Measurements from ENCODE around the gene PKNOX2. TPM values are rescaled to one million over a fixed set of nuclear protein-coding genes. Genes with fewer than 3 reads are reported as not detected.

PKNOX2 gene
- total and polyA plus RNA-seq, 2 of the 4 experiments (the other 2 are of a cell fraction), result 0.72 to 2.3 TPM

GRCh38 chr11:125224391-125225021 is 60.0 kb downstream of the PKNOX2 start:
- dilution Hi-C loops (cut with HindIII; ENCODE audit: low sequenced_read_pairs, unreplicated experiment) (no loop called here), intact Hi-C loops (cut with micrococcal nuclease) (loop anchor here (1.0 to 5.0 kb wide), 3 partner anchors 123 to 262 kb away; no protein-coding TSS in a partner anchor), in situ Hi-C loops (cut with MboI; ENCODE audit: low sequenced_read_pairs) (no loop called here)
- Histone ChIP-seq H4K20me1 (ENCODE audit: insufficient read depth, low read length) (no peaks in the 10 kb centered on the region; the same call in 1 of the 2 replicates), H3K79me1 (ENCODE audit: low read depth in 1 of 2, low read length in 2 of 2) (no peaks in the 10 kb centered on the region), H3K9me3 (ENCODE audit: control insufficient read depth, insufficient read depth, low read length) (no peaks in the 10 kb centered on the region), H3K4me1 (ENCODE audit: control insufficient read depth, insufficient read depth, low read length) (no peaks in the 10 kb centered on the region), H3K36me3 (ENCODE audit: control insufficient read depth, insufficient read depth, low read length) (no peaks in the 10 kb centered on the region), H3K23ac (ENCODE audit: low read depth, low read length) (no peak overlapping the region), H4K8ac (ENCODE audit: low read depth in 2 of 2, low read length in 2 of 2) (no peak overlapping the region), H4K5ac (ENCODE audit: low read depth, low read length) (no peak overlapping the region), H2BK5ac (ENCODE audit: low read depth, low read length, poor library complexity, severe bottlenecking) (no peak overlapping the region), H2AK5ac (ENCODE audit: low read depth, low read length) (no peak overlapping the region), H3K4me3 (ENCODE audit: insufficient read depth, low read depth, low read length) (no peak overlapping the region), H2BK15ac (ENCODE audit: low read depth, low read length) (no peak overlapping the region), H2AK9ac (replicated peaks; ENCODE audit: low read depth, low read length, poor library complexity) (no peak overlapping the region), H3K27ac (ENCODE audit: insufficient read depth, low read length) (no peak overlapping the region), H3K18ac (ENCODE audit: low read depth, low read length) (no peak overlapping the region), H3K4ac (ENCODE audit: low read depth, low read length) (no peak overlapping the region), H3K27me3 (ENCODE audit: control insufficient read depth, insufficient read depth, low read length) (peaks cover 2% of the 10 kb centered on the region; the same call in 1 of the 2 replicates), H4K91ac (ENCODE audit: insufficient read depth, low read depth, low read length) (no peak overlapping the region), H2BK120ac (ENCODE audit: low read depth, low read length) (no peak overlapping the region), H2BK20ac (ENCODE audit: low read depth, low read length) (no peak overlapping the region), H2AFZ (replicated peaks; ENCODE audit: low read length, poor library complexity) (no peak overlapping the region), H3K9me1 (ENCODE audit: insufficient read depth, low read length) (peaks cover 4% of the 10 kb centered on the region), H3K9ac (ENCODE audit: low read depth, low read length) (no peak overlapping the region), H3K14ac (replicated peaks; ENCODE audit: low read depth, low read length) (no peak overlapping the region), H3K4me2 (ENCODE audit: low read depth, low read length) (no peak overlapping the region), H3K56ac (ENCODE audit: extremely low read depth, insufficient read depth, low read length) (no peak overlapping the region)
- CTCF ChIA-PET, result interaction anchor here (0.9 kb wide), 1 partner anchor 41 kb away, joined by 3 read pairs; no protein-coding TSS in a partner anchor
- WGBS, 2 experiments (ENCODE audit: extremely low coverage in 2 of 2, insufficient read length in 1 of 2), result 100% methylated on average over 5 of the region's 15 CpGs; no CpG with 5 or more reads in 1 of the 2 experiments
- BruUV-seq (replicated peaks), result no TSS peak
- peak; percentile 28; the same call in 1 of the 2 replicates for TF ChIP-seq SMC3 (IDR thresholded peaks at IDR 0.05; ENCODE audit: low read depth, low read length)
- no peak for TF ChIP-seq BHLHE40 (IDR thresholded peaks at IDR 0.05; ENCODE audit: low read depth, low read length)
- peak; percentile 38; the same call in 1 of the 2 replicates for TF ChIP-seq RAD21 (IDR thresholded peaks at IDR 0.05; ENCODE audit: low read length)
- TF ChIP-seq, protein P1, sequence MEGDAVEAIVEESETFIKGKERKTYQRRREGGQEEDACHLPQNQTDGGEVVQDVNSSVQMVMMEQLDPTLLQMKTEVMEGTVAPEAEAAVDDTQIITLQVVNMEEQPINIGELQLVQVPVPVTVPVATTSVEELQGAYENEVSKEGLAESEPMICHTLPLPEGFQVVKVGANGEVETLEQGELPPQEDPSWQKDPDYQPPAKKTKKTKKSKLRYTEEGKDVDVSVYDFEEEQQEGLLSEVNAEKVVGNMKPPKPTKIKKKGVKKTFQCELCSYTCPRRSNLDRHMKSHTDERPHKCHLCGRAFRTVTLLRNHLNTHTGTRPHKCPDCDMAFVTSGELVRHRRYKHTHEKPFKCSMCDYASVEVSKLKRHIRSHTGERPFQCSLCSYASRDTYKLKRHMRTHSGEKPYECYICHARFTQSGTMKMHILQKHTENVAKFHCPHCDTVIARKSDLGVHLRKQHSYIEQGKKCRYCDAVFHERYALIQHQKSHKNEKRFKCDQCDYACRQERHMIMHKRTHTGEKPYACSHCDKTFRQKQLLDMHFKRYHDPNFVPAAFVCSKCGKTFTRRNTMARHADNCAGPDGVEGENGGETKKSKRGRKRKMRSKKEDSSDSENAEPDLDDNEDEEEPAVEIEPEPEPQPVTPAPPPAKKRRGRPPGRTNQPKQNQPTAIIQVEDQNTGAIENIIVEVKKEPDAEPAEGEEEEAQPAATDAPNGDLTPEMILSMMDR (conservative IDR thresholded peaks at IDR 0.05; ENCODE audit: low read depth, low read length), result peak; percentile 36
- DNase-seq (peak; percentile 23), ATAC-seq (ENCODE audit: low read depth) (peak; percentile 81)
- POLR2A ChIA-PET (ENCODE audit: unreplicated experiment), result no interaction called here

Data from IMR-90 (cell line).